HepG2 (cell line): Measurements from ENCODE around the gene EPHA3. TPM values are rescaled to one million over a fixed set of nuclear protein-coding genes. Genes with fewer than 3 reads are reported as not detected.

Experiments
- ATAC-seq: fragments of 200-7000 bp; cut with Tn5 transposase; 3 replicates; pipeline ENCODE4 v1.9.1; 2020; ENCODE audit warnings: mild to moderate bottlenecking, moderate library complexity
- BruUV-seq: library from RNA; stranded (reverse); fragments of 400-500 nt; replicated peaks from 2 replicates; lab custom pipeline; 2021; lab: Mats Ljungman, UMichigan
- CTCF ChIA-PET: fragments of 300-600 bp; formaldehyde crosslinking; extraction: SDS; loops from one replicate; lab custom pipeline; 2021; ENCODE audit warnings: low total read pairs, inconsistent platforms, low intra/inter-chr PET ratio; lab: Yijun Ruan, JAX
- POLR2A ChIA-PET: fragments of 350-600 bp; sonication (Branson Sonifier 250); formaldehyde crosslinking; loops from one replicate; lab custom pipeline; 2020; ENCODE audit warnings: antibody characterized with exemption, inconsistent platforms; lab: Yijun Ruan, JAX
- DNase-seq: peaks from one replicate; pipeline ENCODE4 v3.0.0-alpha.2; 2015; ENCODE audit warnings: low spot score
- FAIRE-seq: peaks from 3 replicates; lab custom pipeline; 2011; peaks lifted over from hg19 to GRCh38; lab: Jason Lieb, UNC
- H2AFZ ChIP-seq: one replicate; pipeline ENCODE4 v1.6.1; 2011; ENCODE audit warnings: low read length, inconsistent platforms
- H3K27ac ChIP-seq: fragments of 300-600 bp; 3 replicates; pipeline ENCODE4 v1.8.0; 2011; ENCODE audit warnings: mixed run types, mild to moderate bottlenecking, mixed read lengths, low read length, inconsistent platforms; ENCODE audit not compliant: insufficient read depth; ENCODE audit errors: extremely low read length
- H3K27me3 ChIP-seq, 2 experiments: fragments of 200-600 bp in 1 of 2; 2 replicates in 1 of 2; 3 replicates in 1 of 2; pipeline versions ENCODE4 v1.6.0 to v1.8.0; 2011; ENCODE audit warnings: low read length in 2 of 2, mild to moderate bottlenecking in 2 of 2, moderate library complexity in 2 of 2, inconsistent platforms in 1 of 2; ENCODE audit not compliant: insufficient read depth in 2 of 2, control insufficient read depth in 1 of 2
- H3K36me3 ChIP-seq, 2 experiments: fragments of 200-600 bp in 1 of 2; replicated peaks in 1 of 2; 2 replicates in 1 of 2; 3 replicates in 1 of 2; pipeline versions ENCODE4 v1.5.1 to v1.8.0; 2011; ENCODE audit warnings: low read length in 2 of 2, inconsistent platforms in 1 of 2; ENCODE audit not compliant: insufficient read depth in 2 of 2, control insufficient read depth in 1 of 2
- H3K4me1 ChIP-seq: 2 replicates; pipeline ENCODE4 v1.5.1; 2012; ENCODE audit warnings: low read length, inconsistent platforms; ENCODE audit not compliant: insufficient read depth
- H3K4me2 ChIP-seq: 2 replicates; pipeline ENCODE4 v1.6.0; 2011; ENCODE audit warnings: low read depth, low read length, inconsistent platforms
- H3K4me3 ChIP-seq, 3 experiments: fragments of 200-600 bp in 1 of 3; sonication (generic), shearing (Covaris generic) in 1 of 3; replicated peaks in 1 of 3; 2 replicates each; pipeline ENCODE4 v1.5.1; 2011 to 2016; ENCODE audit warnings: low read length in 3 of 3, inconsistent platforms in 2 of 3, low read depth in 2 of 3, mild to moderate bottlenecking in 2 of 3, control low read depth in 1 of 3, mixed read lengths in 1 of 3; ENCODE audit not compliant: insufficient read depth in 1 of 3
- H3K79me2 ChIP-seq: one replicate; pipeline ENCODE4 v1.6.1; 2011; ENCODE audit warnings: low read length, inconsistent platforms; ENCODE audit not compliant: insufficient read depth
- H3K9ac ChIP-seq: 2 replicates; pipeline ENCODE4 v1.6.0; 2011; ENCODE audit warnings: mild to moderate bottlenecking, low read depth, low read length, inconsistent platforms; ENCODE audit not compliant: insufficient read depth
- H3K9me3 ChIP-seq: 2 replicates; pipeline ENCODE4 v1.5.1; 2012; ENCODE audit warnings: mild to moderate bottlenecking, low read length
- H4K20me1 ChIP-seq: 2 replicates; pipeline ENCODE4 v1.6.0; 2011; ENCODE audit warnings: inconsistent platforms, mild to moderate bottlenecking, low read length, moderate library complexity; ENCODE audit not compliant: insufficient read depth
- SIX4 ChIP-seq: sonication (generic); formaldehyde crosslinking; IDR thresholded peaks from 2 replicates; pipeline ENCODE4 v1.4.0; 2020; ENCODE audit warnings: missing genetic modification reagents
- SYNCRIP ChIP-seq: fragments of 200-400 bp; formaldehyde crosslinking; IDR thresholded peaks from 2 replicates; pipeline ENCODE4 v1.6.1; 2018; ENCODE audit warnings: mild to moderate bottlenecking, low read depth, low read length; ENCODE audit not compliant: insufficient read depth
- TAF15 ChIP-seq: fragments of 200-400 bp; formaldehyde crosslinking; IDR thresholded peaks from one replicate; pipeline ENCODE4 v1.6.1; 2018; ENCODE audit warnings: mild to moderate bottlenecking, low read depth, low read length; ENCODE audit not compliant: poor library complexity, severe bottlenecking
- ZC3H4 ChIP-seq: sonication (generic); formaldehyde crosslinking; IDR thresholded peaks from 2 replicates; pipeline ENCODE4 v1.4.0; 2020; ENCODE audit warnings: missing genetic modification reagents, borderline replicate concordance
- ZNF124 ChIP-seq: sonication (generic); formaldehyde crosslinking; IDR thresholded peaks from 2 replicates; pipeline ENCODE4 v1.4.0; 2020; ENCODE audit warnings: missing genetic modification reagents
- ZNF547 ChIP-seq: sonication (generic); formaldehyde crosslinking; IDR thresholded peaks from 2 replicates; pipeline ENCODE4 v1.5.1; 2020; ENCODE audit warnings: mild to moderate bottlenecking, missing genetic modification reagents
- ZNF703 ChIP-seq: sonication (generic); formaldehyde crosslinking; IDR thresholded peaks from 2 replicates; pipeline ENCODE4 v1.5.1; 2020; ENCODE audit warnings: missing genetic modification reagents, mild to moderate bottlenecking, moderate library complexity, borderline replicate concordance
- WGBS: methylation state at CpG from one replicate; pipeline ENCODE4 v1.1.6; 2017; ENCODE audit warnings: low lambda C conversion rate; 5-methylcytosine and 5-hydroxymethylcytosine counted together
- in situ Hi-C: cut with HindIII; loops from 2 replicates; pipeline ENCODE4 v1.10.0; 2017; ENCODE audit warnings: low pct_unique_long_range_greater_than_20kb; ENCODE audit not compliant: extremely low pct_ligation_motif_present
- intact Hi-C: fragments of 100-400 bp; cut with micrococcal nuclease; formaldehyde crosslinking; loops from one replicate; pipeline ENCODE4 v1.10.0; 2022; ENCODE audit not compliant: unreplicated experiment
- polyA plus RNA-seq, 8 experiments: library from polyadenylated mRNA; depleted of rRNA in 3 of 8; stranded (reverse) in 7 of 8; unstranded in 1 of 8; fragments of >200 nt; fragmentation: Illumina TruSeq in 4 of 8; extraction: Trizol in 4 of 8; gene quantifications; 2 replicates each; pipeline versions ENCODE4 v1.2.1 to v1.2.3, GENCODE V29; 2011 to 2016; ENCODE audit warnings: low read depth in 4 of 8, missing spikeins in 1 of 8, mixed read lengths in 1 of 8; ENCODE audit not compliant: insufficient read depth in 1 of 8
- total RNA-seq, 5 experiments: library from RNA; depleted of rRNA; stranded (reverse); fragments of >200 nt; fragmentation: Illumina TruSeq; extraction: Trizol; gene quantifications; 2 replicates each; pipeline ENCODE4 v1.2.3, GENCODE V29; 2016; ENCODE audit warnings: low read depth in 1 of 5
- TF ChIP-seq, protein P1 (sequence below): sonication (generic); formaldehyde crosslinking; IDR thresholded peaks from 2 replicates; pipeline ENCODE4 v1.5.0; 2020; ENCODE audit warnings: missing genetic modification reagents, mild to moderate bottlenecking, borderline replicate concordance
- TF ChIP-seq, protein P2 (sequence below): sonication (generic); formaldehyde crosslinking; IDR thresholded peaks from 2 replicates; pipeline ENCODE4 v1.4.0; 2020; ENCODE audit warnings: mild to moderate bottlenecking, missing genetic modification reagents
- TF ChIP-seq, protein P3 (sequence below): sonication (generic); formaldehyde crosslinking; IDR thresholded peaks from 2 replicates; pipeline ENCODE4 v1.4.0; 2020; ENCODE audit warnings: missing genetic modification reagents
- TF ChIP-seq, protein P4 (sequence below): sonication (generic); formaldehyde crosslinking; IDR thresholded peaks from 2 replicates; pipeline ENCODE4 v1.5.1; 2020; ENCODE audit warnings: mild to moderate bottlenecking, missing genetic modification reagents, borderline replicate concordance

Gene EPHA3
- total and polyA plus RNA-seq, 2 of the 13 experiments (the other 11 are each of a cell fraction or from before 2014, with no cell fraction given), result 0.01 TPM; not detected in 1

DNA sequence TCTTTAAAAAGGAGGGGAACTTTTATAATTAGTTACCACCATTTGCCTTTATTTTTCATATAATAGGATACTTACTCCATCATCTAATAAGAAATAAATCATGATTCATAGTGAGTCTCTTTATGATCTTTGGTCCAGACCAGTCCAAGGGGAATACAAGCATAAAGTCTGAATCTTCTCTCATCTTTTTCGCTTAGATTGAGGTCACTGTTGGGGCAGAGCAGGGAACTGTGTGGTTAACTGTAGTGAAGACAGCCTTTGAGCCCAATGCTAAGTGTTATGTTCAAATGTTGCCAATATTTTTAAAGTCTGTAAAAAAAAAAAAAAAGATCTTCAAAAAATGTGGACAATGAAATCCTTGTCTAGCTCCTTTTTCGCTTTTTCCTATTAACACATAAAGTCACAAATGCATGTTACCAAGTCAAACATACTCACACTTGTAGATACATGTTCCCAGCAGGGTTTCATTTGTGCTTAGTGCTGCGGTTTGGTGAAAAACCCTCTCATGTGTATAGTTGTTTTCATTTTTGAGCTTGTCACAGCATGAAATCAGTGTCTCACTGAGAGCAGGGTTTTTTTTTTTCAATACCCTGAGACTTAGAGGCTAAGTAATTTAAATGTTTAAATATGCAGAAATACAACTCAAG is 72.1 kb downstream of the EPHA3 start (continued):
- TF ChIP-seq, protein P1, sequence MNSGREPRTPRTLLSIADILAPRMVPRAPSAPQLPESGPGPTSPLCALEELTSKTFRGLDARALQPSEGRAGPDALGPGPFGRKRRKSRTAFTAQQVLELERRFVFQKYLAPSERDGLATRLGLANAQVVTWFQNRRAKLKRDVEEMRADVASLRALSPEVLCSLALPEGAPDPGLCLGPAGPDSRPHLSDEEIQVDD (CRISPR knock-in tag), result no peak
- no peak for TF ChIP-seq ZNF547 (CRISPR knock-in tag)

DNA sequence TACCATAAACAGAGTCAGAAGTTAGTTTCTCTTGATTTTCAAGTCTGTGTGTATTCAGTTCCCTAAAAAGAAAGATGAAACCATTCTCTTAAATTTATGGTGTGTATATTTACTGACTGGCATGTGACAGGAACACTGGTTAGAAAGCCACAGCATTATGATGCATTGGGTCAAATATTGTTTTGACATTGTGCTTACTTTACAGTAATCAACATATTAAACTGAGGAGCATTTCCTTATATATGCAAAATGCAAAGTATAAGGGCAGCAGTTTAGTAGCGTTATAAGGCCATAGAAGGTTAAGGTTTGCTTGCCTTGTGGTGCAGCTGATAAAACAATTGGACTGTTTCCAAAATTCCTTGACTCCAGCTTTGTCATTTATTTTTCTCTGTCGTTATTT is 72.9 kb downstream of the EPHA3 start:
- no TSS peak for BruUV-seq
- ChIA-PET POLR2A (no interaction called here), CTCF (no interaction called here)
- no peak overlapping the region for H3K27ac ChIP-seq
- no peaks in the 10 kb centered on the region for H4K20me1 ChIP-seq
- H3K36me3 ChIP-seq, result no peaks in the 10 kb centered on the region
- H3K4me2 ChIP-seq, result no peak overlapping the region
- no peak for TF ChIP-seq ZNF703 (CRISPR knock-in tag)
- TF ChIP-seq, protein P2, sequence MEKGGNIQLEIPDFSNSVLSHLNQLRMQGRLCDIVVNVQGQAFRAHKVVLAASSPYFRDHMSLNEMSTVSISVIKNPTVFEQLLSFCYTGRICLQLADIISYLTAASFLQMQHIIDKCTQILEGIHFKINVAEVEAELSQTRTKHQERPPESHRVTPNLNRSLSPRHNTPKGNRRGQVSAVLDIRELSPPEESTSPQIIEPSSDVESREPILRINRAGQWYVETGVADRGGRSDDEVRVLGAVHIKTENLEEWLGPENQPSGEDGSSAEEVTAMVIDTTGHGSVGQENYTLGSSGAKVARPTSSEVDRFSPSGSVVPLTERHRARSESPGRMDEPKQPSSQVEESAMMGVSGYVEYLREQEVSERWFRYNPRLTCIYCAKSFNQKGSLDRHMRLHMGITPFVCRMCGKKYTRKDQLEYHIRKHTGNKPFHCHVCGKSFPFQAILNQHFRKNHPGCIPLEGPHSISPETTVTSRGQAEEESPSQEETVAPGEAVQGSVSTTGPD (CRISPR knock-in tag), result no peak
- TF ChIP-seq, protein P3, sequence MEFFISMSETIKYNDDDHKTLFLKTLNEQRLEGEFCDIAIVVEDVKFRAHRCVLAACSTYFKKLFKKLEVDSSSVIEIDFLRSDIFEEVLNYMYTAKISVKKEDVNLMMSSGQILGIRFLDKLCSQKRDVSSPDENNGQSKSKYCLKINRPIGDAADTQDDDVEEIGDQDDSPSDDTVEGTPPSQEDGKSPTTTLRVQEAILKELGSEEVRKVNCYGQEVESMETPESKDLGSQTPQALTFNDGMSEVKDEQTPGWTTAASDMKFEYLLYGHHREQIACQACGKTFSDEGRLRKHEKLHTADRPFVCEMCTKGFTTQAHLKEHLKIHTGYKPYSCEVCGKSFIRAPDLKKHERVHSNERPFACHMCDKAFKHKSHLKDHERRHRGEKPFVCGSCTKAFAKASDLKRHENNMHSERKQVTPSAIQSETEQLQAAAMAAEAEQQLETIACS (CRISPR knock-in tag), result no peak
- TF ChIP-seq, protein P4, sequence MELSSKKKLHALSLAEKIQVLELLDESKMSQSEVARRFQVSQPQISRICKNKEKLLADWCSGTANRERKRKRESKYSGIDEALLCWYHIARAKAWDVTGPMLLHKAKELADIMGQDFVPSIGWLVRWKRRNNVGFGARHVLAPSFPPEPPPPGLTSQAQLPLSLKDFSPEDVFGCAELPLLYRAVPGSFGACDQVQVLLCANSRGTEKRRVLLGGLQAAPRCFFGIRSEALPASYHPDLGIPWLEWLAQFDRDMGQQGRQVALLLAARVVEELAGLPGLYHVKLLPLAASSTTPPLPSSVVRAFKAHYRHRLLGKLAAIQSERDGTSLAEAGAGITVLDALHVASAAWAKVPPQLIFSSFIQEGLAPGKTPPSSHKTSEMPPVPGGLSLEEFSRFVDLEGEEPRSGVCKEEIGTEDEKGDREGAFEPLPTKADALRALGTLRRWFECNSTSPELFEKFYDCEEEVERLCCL (CRISPR knock-in tag), result no peak
- no peak for TF ChIP-seq SYNCRIP
- TF ChIP-seq ZC3H4, result no peak
- TF ChIP-seq SIX4 (CRISPR knock-in tag), result no peak
- no peak for TF ChIP-seq ZNF124 (CRISPR knock-in tag)
- TF ChIP-seq TAF15, result no peak
- DNase-seq (no peak), FAIRE-seq (no peak), ATAC-seq (no peak)
- WGBS, result 0% methylated on average over 2 of the region's 2 CpGs
- H2AFZ ChIP-seq, result no peak overlapping the region
- no peak overlapping the region for H3K4me3 ChIP-seq
- no peaks in the 10 kb centered on the region; a peak in 1 of 5 replicates for H3K27me3 ChIP-seq
- no peaks in the 10 kb centered on the region for H3K4me1 ChIP-seq
- intact Hi-C loops, result no loop called here
- H3K79me2 ChIP-seq, result no peaks in the 10 kb centered on the region
- no peaks in the 10 kb centered on the region for H3K9me3 ChIP-seq
- in situ Hi-C loops, result no loop called here
- no peak overlapping the region for H3K9ac ChIP-seq
